ENCODE results near the gene WSB2. TPM values are rescaled to one million over a fixed set of nuclear protein-coding genes. Genes with fewer than 3 reads are reported as not detected.

WSB2 gene
- total and polyA plus RNA-seq, 4 donors, result 20.4 to 41.7 (median 28.3) TPM

GRCh38 chr12:118044075-118044474 is 16.9 kb downstream of the WSB2 start:
- 90% methylated on average over 2 of the region's 2 CpGs for WGBS
- no peaks in the 10 kb centered on the region for H3K27me3 ChIP-seq (ENCODE audit: control insufficient read depth in 4 of 4, insufficient read depth in 4 of 4, low read length in 3 of 4)
- H3K9ac ChIP-seq (ENCODE audit: low read depth in 1 of 2, low read length in 2 of 2), result no peak overlapping the region
- peaks cover 0 to 4% (median 0%) of the 10 kb centered on the region in 4 donors for H3K4me1 ChIP-seq (ENCODE audit: control insufficient read depth in 4 of 4, insufficient read depth in 4 of 4, low read length in 3 of 4)
- no peak overlapping the region for H3K4me3 ChIP-seq (ENCODE audit: low read depth in 1 of 3, low read length in 3 of 3)
- H3K27ac ChIP-seq (ENCODE audit: low read depth in 1 of 2, low read length in 2 of 2), result no peak overlapping the region
- H3K9me3 ChIP-seq (ENCODE audit: control insufficient read depth in 4 of 4, low read length in 3 of 4), result no peaks in the 10 kb centered on the region
- TF ChIP-seq HNF4A (conservative IDR thresholded peaks at IDR 0.05) (no peak), GABPA (IDR thresholded peaks at IDR 0.05 in 1 of 2, conservative IDR thresholded peaks at IDR 0.05 in 1 of 2) (no peak), SP1 (IDR thresholded peaks at IDR 0.05) (no peak), JUND (IDR thresholded peaks at IDR 0.05) (no peak), MAX (IDR thresholded peaks at IDR 0.05) (no peak), HNF4G (IDR thresholded peaks at IDR 0.05) (no peak), TAF1 (conservative IDR thresholded peaks at IDR 0.05) (no peak), YY1 (IDR thresholded peaks at IDR 0.05) (no peak), RAD21 (IDR thresholded peaks at IDR 0.05) (no peak), NR2F2 (IDR thresholded peaks at IDR 0.05) (no peak), ATF3 (IDR thresholded peaks at IDR 0.05) (no peak), EGR1 (IDR thresholded peaks at IDR 0.05; ENCODE audit: low read depth in 2 of 2) (no peak), FOXA1 (IDR thresholded peaks at IDR 0.05) (no peak), CTCF (IDR thresholded peaks at IDR 0.05; ENCODE audit: low read depth, low read length, missing input control) (no peak), FOXA2 (IDR thresholded peaks at IDR 0.05) (no peak), RXRA (IDR thresholded peaks at IDR 0.05) (no peak)
- DNase-seq (ENCODE audit: low spot score), result no peak
- peaks cover 8 to 28% (median 23%) of the 10 kb centered on the region in 4 donors for H3K36me3 ChIP-seq (ENCODE audit: control insufficient read depth in 4 of 4, insufficient read depth in 3 of 4, low read depth in 1 of 4, low read length in 3 of 4)

GRCh38 chr12:118042091-118042490 is 18.9 kb downstream of the WSB2 start:
- Histone ChIP-seq H3K4me1 (ENCODE audit: control insufficient read depth in 4 of 4, insufficient read depth in 4 of 4, low read length in 3 of 4) (peaks cover 4 to 17% (median 9%) of the 10 kb centered on the region in 4 donors), H3K4me3 (ENCODE audit: low read depth in 1 of 3, low read length in 3 of 3) (no peak overlapping the region), H3K9me3 (ENCODE audit: control insufficient read depth in 4 of 4, low read length in 3 of 4) (no peaks in the 10 kb centered on the region), H3K27me3 (ENCODE audit: control insufficient read depth in 4 of 4, insufficient read depth in 4 of 4, low read length in 3 of 4) (no peaks in the 10 kb centered on the region), H3K36me3 (ENCODE audit: control insufficient read depth in 4 of 4, insufficient read depth in 3 of 4, low read depth in 1 of 4, low read length in 3 of 4) (peaks cover 4 to 33% (median 25%) of the 10 kb centered on the region in 4 donors), H3K27ac (ENCODE audit: low read depth in 1 of 2, low read length in 2 of 2) (no peak overlapping the region), H3K9ac (ENCODE audit: low read depth in 1 of 2, low read length in 2 of 2) (no peak overlapping the region)
- WGBS, result 96% methylated on average over 4 of the region's 4 CpGs
- DNase-seq (ENCODE audit: low spot score), result no peak
- TF ChIP-seq CTCF (IDR thresholded peaks at IDR 0.05; ENCODE audit: low read depth, low read length, missing input control) (no peak), FOXA1 (IDR thresholded peaks at IDR 0.05) (no peak)

Data from liver (tissue), 9 donors.